Lung (tissue), 12 donors: ENCODE results near the gene WDR33. TPM values are rescaled to one million over a fixed set of nuclear protein-coding genes. Genes with fewer than 3 reads are reported as not detected.

Source experiments
- ATAC-seq: fragments of 200-7000 bp; cut with Tn5 transposase; one replicate; pipeline ENCODE4 v1.9.1; 2020; ENCODE audit warnings: moderate number of reproducible peaks; ENCODE audit not compliant: insufficient read depth, low FRiP score
- DNase-seq, 3 donors: peaks; one replicate each; pipeline ENCODE4 v3.0.0-alpha.2; 2013 to 2017
- H3K27ac ChIP-seq, 2 donors: one replicate each; pipeline ENCODE4 v1.5.1; 2013; ENCODE audit warnings: mild to moderate bottlenecking in 2 of 2, moderate library complexity in 2 of 2, control low read depth in 1 of 2, inconsistent platforms in 1 of 2, low read depth in 1 of 2, low read length in 1 of 2
- H3K27me3 ChIP-seq, 3 donors: one replicate each; pipeline ENCODE4 v1.5.1; 2013; ENCODE audit warnings: low read length in 2 of 3; ENCODE audit not compliant: control insufficient read depth in 3 of 3, insufficient read depth in 3 of 3
- H3K36me3 ChIP-seq, 4 donors: one replicate each; pipeline ENCODE4 v1.5.1; 2013; ENCODE audit warnings: low read length in 4 of 4, mild to moderate bottlenecking in 1 of 4, moderate library complexity in 1 of 4; ENCODE audit not compliant: control insufficient read depth in 4 of 4, insufficient read depth in 4 of 4
- H3K4me1 ChIP-seq, 5 donors: one replicate each; pipeline ENCODE4 v1.5.1; 2013; ENCODE audit warnings: low read length in 5 of 5, mild to moderate bottlenecking in 2 of 5, moderate library complexity in 1 of 5; ENCODE audit not compliant: control insufficient read depth in 5 of 5, insufficient read depth in 5 of 5
- H3K4me3 ChIP-seq: one replicate; pipeline ENCODE4 v1.5.1; 2013; ENCODE audit warnings: mild to moderate bottlenecking, control low read depth, moderate library complexity
- H3K9ac ChIP-seq, 2 donors: one replicate each; pipeline ENCODE4 v1.5.1; 2013; ENCODE audit warnings: low read length in 2 of 2, control low read depth in 1 of 2; ENCODE audit not compliant: insufficient read depth in 1 of 2
- H3K9me3 ChIP-seq, 4 donors: one replicate each; pipeline ENCODE4 v1.5.1; 2013; ENCODE audit warnings: low read length in 3 of 4, mild to moderate bottlenecking in 1 of 4, moderate library complexity in 1 of 4; ENCODE audit not compliant: control insufficient read depth in 4 of 4, insufficient read depth in 3 of 4
- WGBS, 2 donors: extraction: QIAGEN DNeasy Blood & Tissue Kit; methylation state at CpG; one replicate each; pipeline ENCODE4 v1.1.7; 2013; 5-methylcytosine and 5-hydroxymethylcytosine counted together
- polyA plus RNA-seq, 2 donors: library from polyadenylated mRNA; stranded (reverse); fragments of 200-250 nt; gene quantifications; one replicate each; pipeline ENCODE4 v1.2.1, GENCODE V29; 2013
- total RNA-seq, 2 donors: library from RNA; depleted of rRNA in 1 of 2; stranded (reverse); fragments of >200 nt in 1 of 2; gene quantifications; one replicate each; pipeline ENCODE4 v1.2.1, GENCODE V29; 2014 to 2021
- TF ChIP-seq, protein P1 (sequence below): IDR thresholded peaks from 2 replicates; pipeline ENCODE4 v1.5.1; 2012; ENCODE audit warnings: mild to moderate bottlenecking; ENCODE audit errors: control extremely low read depth, extremely low read depth
- donor health status: control.
- donor health status: control.
- donor health status: Bipolar disorder and iron deficiency.
- donor health status: healthy.
- donor health status: DM: yes; HTN: yes; CAD: no.

The WDR33 gene
- total and polyA plus RNA-seq, 4 donors = 11.6 to 93.0 (median 29.2) TPM

DNA sequence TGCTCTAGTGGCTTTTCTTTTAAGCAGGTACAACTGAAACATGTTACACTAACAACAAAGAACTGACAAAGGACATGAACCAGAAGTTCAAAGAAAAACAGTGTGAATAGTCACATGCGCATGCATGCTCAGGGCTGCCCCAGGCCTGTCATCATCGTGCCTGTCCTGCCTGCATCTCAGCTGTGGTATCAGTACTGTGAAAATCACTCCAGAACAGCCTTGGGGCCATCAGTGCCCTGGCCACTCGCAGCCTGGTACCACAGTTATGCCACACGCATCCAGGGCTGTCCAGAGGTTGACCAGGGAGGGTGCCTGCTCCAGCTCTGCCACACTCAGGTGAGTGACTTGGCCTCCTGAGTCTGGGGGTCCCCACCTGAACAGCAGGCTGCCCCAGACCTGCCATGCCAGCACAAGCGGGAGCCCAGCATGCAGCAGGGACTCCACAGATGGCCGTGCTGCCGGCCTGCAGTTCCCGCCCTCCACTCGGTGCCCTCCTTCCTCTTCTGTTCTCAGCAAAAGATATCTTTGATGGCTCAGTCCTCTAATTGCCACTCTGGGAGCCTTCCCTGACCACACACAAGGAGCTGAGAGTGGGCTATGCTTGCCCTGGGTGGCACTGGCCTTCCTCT lies 147.9 kb downstream of the WDR33 start:
- WGBS, 2 donors = 69 to 77% methylated on average over 9 of the region's 9 CpGs
- TF ChIP-seq, protein P1, sequence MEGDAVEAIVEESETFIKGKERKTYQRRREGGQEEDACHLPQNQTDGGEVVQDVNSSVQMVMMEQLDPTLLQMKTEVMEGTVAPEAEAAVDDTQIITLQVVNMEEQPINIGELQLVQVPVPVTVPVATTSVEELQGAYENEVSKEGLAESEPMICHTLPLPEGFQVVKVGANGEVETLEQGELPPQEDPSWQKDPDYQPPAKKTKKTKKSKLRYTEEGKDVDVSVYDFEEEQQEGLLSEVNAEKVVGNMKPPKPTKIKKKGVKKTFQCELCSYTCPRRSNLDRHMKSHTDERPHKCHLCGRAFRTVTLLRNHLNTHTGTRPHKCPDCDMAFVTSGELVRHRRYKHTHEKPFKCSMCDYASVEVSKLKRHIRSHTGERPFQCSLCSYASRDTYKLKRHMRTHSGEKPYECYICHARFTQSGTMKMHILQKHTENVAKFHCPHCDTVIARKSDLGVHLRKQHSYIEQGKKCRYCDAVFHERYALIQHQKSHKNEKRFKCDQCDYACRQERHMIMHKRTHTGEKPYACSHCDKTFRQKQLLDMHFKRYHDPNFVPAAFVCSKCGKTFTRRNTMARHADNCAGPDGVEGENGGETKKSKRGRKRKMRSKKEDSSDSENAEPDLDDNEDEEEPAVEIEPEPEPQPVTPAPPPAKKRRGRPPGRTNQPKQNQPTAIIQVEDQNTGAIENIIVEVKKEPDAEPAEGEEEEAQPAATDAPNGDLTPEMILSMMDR = no peak
- no peak overlapping the region for H3K4me3 ChIP-seq

DNA sequence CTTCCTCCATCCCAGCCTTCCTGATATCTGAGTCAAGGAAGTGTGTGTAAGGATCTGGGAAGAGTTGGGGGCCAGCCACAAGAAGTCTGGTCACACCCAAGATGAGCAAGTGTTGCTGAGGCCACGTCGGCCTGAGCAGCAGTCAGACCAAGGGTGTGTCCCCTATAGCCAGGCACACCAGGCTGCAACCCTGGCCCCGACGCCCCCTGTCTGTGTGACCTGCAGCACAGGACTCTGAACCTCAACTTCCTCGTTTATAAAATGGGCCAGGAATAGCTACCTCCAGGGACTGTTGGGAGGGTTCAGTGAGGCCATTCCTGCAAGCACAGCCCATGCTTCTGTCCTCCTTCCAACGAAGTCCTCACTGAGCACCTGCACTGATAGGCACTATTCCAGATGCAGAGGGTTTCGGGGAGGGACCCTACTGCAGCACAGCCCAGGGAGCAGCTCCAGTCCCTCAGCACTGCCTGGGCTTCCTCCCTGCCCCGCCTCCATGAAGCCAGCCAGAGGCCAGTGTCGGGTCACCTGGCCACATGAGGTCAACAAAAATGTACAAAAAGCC lies 148.9 kb downstream of the WDR33 start:
- ATAC-seq (no peak), DNase-seq (no peak)
- Histone ChIP-seq H3K27me3 (peaks cover 0 to 32% (median 20%) of the 10 kb centered on the region in 3 donors), H3K27ac (peak overlapping the region; percentile 79), H3K9me3 (peaks cover 0 to 2% (median 0%) of the 10 kb centered on the region in 4 donors), H3K36me3 (peaks cover 0 to 4% (median 0%) of the 10 kb centered on the region in 4 donors), H3K4me3 (no peak overlapping the region), H3K9ac (no peak overlapping the region), H3K4me1 (peaks cover 0 to 44% (median 0%) of the 10 kb centered on the region in 5 donors)
- TF ChIP-seq, protein P1 = no peak
- WGBS, 2 donors = 53 to 65% methylated on average over 9 of the region's 9 CpGs

More for the DNA sequence above, 147.9 kb downstream of the WDR33 start:
- Histone ChIP-seq H3K27ac (peak overlapping the region; percentile 46 to 50), H3K4me1 (peaks cover 0 to 38% (median 0%) of the 10 kb centered on the region in 5 donors), H3K36me3 (no peaks in the 10 kb centered on the region), H3K27me3 (peaks cover 0 to 32% (median 20%) of the 10 kb centered on the region in 3 donors), H3K9ac (no peak overlapping the region), H3K9me3 (peaks cover 0 to 2% (median 0%) of the 10 kb centered on the region in 4 donors)
- ATAC-seq (no peak), DNase-seq (no peak)

DNA sequence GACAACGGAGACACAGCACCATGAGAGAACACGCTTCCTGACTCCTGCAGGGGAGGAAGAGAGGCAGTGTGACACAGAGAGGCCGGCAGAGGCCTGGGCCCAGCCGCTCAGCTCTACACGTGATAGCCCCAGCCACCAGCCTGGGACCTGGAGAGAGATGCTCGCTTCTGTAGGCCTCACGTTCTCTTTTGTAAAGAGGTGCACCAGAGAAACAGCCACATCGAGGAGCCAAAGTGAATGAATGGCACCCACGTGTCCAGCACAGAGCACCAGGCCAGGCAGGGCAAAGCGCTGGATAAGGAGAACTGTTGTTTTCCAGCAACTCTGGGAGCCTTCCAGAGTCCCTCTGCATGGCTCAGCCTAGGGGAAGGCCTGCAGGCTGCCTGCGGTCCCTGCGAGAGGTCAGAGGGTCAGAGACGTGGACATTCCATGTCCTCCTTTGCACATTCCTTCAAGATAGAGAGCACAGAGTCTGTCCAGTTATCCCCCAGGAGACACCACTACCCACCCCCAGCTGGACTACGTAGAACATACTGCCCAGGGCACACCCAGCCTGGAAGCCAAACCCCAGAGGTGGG lies 149.8 kb downstream of the WDR33 start:
- ATAC-seq (no peak), DNase-seq (no peak)
- TF ChIP-seq, protein P1 = no peak
- H3K4me1 ChIP-seq = peaks cover 0 to 49% (median 0%) of the 10 kb centered on the region in 5 donors
- H3K9me3 ChIP-seq = peaks cover 0 to 2% (median 0%) of the 10 kb centered on the region in 4 donors
- peak overlapping the region; percentile 79 for H3K27ac ChIP-seq
- H3K9ac ChIP-seq = no peak overlapping the region
- WGBS, 2 donors = 85 to 89% methylated on average over 14 of the region's 14 CpGs
- H3K4me3 ChIP-seq = no peak overlapping the region
- peaks cover 0 to 26% (median 17%) of the 10 kb centered on the region in 3 donors for H3K27me3 ChIP-seq
- H3K36me3 ChIP-seq = peaks cover 0 to 4% (median 0%) of the 10 kb centered on the region in 4 donors
